ENCODE measurements around the gene CYP4F12. TPM values are rescaled to one million over a fixed set of nuclear protein-coding genes. Genes with fewer than 3 reads are reported as not detected.

Gene CYP4F12
- total and polyA plus RNA-seq, 4 donors: 14.6 to 64.0 (median 25.0) TPM

DNA sequence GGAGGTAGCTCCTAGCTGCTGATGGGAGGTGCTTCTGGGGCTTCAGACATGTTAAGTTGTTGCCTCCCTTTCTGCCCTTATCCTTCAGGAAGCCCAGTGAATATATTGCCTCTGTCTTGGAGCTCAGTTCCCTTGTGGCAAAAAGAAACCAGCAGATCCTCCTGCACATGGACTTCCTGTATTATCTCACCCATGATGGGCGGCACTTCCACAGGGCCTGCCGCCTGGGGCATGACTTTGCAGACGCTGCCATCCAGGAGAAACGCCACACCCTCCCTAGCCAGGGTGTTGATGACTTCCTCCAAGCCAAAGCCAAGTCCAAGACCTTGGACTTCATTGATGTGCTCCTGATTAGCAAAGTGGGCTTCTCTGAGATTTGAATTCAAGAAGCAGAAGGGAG, 6.0 kb upstream of the CYP4F12 start:
- Histone ChIP-seq H3K27ac (ENCODE audit: low read depth in 1 of 2, low read length in 2 of 2) (no peak overlapping the region), H3K27me3 (ENCODE audit: control insufficient read depth in 4 of 4, insufficient read depth in 4 of 4, low read length in 3 of 4) (no peaks in the 10 kb centered on the region)
- WGBS: 69% methylated on average over 4 of the region's 4 CpGs

More for the DNA sequence above, 6.0 kb upstream of the CYP4F12 start:
- H3K9me3 ChIP-seq (ENCODE audit: control insufficient read depth in 4 of 4, low read length in 3 of 4): no peaks in the 10 kb centered on the region
- no peak for DNase-seq (ENCODE audit: low spot score)
- H3K9ac ChIP-seq (ENCODE audit: low read depth in 1 of 2, low read length in 2 of 2): no peak overlapping the region
- peaks cover 0 to 3% (median under 1%) of the 10 kb centered on the region in 4 donors for H3K4me1 ChIP-seq (ENCODE audit: control insufficient read depth in 4 of 4, insufficient read depth in 4 of 4, low read length in 3 of 4)
- TF ChIP-seq, protein P1, sequence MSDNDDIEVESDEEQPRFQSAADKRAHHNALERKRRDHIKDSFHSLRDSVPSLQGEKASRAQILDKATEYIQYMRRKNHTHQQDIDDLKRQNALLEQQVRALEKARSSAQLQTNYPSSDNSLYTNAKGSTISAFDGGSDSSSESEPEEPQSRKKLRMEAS (IDR thresholded peaks at IDR 0.05): no peak
- TF ChIP-seq GABPA (IDR thresholded peaks at IDR 0.05 in 1 of 2, conservative IDR thresholded peaks at IDR 0.05 in 1 of 2) (no peak), EGR1 (IDR thresholded peaks at IDR 0.05; ENCODE audit: low read depth in 2 of 2) (no peak), FOXA2 (IDR thresholded peaks at IDR 0.05) (no peak), HNF4A (conservative IDR thresholded peaks at IDR 0.05) (no peak), RXRA (IDR thresholded peaks at IDR 0.05) (no peak), JUND (IDR thresholded peaks at IDR 0.05) (no peak), YY1 (IDR thresholded peaks at IDR 0.05) (no peak), HNF4G (IDR thresholded peaks at IDR 0.05) (no peak), TAF1 (conservative IDR thresholded peaks at IDR 0.05) (no peak), FOXA1 (IDR thresholded peaks at IDR 0.05) (no peak), SP1 (IDR thresholded peaks at IDR 0.05) (no peak), RAD21 (IDR thresholded peaks at IDR 0.05) (no peak), NR2F2 (IDR thresholded peaks at IDR 0.05) (no peak)
- TF ChIP-seq, protein P2, sequence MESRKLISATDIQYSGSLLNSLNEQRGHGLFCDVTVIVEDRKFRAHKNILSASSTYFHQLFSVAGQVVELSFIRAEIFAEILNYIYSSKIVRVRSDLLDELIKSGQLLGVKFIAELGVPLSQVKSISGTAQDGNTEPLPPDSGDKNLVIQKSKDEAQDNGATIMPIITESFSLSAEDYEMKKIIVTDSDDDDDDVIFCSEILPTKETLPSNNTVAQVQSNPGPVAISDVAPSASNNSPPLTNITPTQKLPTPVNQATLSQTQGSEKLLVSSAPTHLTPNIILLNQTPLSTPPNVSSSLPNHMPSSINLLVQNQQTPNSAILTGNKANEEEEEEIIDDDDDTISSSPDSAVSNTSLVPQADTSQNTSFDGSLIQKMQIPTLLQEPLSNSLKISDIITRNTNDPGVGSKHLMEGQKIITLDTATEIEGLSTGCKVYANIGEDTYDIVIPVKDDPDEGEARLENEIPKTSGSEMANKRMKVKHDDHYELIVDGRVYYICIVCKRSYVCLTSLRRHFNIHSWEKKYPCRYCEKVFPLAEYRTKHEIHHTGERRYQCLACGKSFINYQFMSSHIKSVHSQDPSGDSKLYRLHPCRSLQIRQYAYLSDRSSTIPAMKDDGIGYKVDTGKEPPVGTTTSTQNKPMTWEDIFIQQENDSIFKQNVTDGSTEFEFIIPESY (IDR thresholded peaks at IDR 0.05): no peak
- TF ChIP-seq, protein P3, sequence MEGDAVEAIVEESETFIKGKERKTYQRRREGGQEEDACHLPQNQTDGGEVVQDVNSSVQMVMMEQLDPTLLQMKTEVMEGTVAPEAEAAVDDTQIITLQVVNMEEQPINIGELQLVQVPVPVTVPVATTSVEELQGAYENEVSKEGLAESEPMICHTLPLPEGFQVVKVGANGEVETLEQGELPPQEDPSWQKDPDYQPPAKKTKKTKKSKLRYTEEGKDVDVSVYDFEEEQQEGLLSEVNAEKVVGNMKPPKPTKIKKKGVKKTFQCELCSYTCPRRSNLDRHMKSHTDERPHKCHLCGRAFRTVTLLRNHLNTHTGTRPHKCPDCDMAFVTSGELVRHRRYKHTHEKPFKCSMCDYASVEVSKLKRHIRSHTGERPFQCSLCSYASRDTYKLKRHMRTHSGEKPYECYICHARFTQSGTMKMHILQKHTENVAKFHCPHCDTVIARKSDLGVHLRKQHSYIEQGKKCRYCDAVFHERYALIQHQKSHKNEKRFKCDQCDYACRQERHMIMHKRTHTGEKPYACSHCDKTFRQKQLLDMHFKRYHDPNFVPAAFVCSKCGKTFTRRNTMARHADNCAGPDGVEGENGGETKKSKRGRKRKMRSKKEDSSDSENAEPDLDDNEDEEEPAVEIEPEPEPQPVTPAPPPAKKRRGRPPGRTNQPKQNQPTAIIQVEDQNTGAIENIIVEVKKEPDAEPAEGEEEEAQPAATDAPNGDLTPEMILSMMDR (IDR thresholded peaks at IDR 0.05; ENCODE audit: low read depth, low read length, missing input control): no peak
- TF ChIP-seq, protein P4, sequence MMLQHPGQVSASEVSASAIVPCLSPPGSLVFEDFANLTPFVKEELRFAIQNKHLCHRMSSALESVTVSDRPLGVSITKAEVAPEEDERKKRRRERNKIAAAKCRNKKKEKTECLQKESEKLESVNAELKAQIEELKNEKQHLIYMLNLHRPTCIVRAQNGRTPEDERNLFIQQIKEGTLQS (IDR thresholded peaks at IDR 0.05): no peak
- TF ChIP-seq, protein P5, sequence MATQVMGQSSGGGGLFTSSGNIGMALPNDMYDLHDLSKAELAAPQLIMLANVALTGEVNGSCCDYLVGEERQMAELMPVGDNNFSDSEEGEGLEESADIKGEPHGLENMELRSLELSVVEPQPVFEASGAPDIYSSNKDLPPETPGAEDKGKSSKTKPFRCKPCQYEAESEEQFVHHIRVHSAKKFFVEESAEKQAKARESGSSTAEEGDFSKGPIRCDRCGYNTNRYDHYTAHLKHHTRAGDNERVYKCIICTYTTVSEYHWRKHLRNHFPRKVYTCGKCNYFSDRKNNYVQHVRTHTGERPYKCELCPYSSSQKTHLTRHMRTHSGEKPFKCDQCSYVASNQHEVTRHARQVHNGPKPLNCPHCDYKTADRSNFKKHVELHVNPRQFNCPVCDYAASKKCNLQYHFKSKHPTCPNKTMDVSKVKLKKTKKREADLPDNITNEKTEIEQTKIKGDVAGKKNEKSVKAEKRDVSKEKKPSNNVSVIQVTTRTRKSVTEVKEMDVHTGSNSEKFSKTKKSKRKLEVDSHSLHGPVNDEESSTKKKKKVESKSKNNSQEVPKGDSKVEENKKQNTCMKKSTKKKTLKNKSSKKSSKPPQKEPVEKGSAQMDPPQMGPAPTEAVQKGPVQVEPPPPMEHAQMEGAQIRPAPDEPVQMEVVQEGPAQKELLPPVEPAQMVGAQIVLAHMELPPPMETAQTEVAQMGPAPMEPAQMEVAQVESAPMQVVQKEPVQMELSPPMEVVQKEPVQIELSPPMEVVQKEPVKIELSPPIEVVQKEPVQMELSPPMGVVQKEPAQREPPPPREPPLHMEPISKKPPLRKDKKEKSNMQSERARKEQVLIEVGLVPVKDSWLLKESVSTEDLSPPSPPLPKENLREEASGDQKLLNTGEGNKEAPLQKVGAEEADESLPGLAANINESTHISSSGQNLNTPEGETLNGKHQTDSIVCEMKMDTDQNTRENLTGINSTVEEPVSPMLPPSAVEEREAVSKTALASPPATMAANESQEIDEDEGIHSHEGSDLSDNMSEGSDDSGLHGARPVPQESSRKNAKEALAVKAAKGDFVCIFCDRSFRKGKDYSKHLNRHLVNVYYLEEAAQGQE (IDR thresholded peaks at IDR 0.05): no peak
- no peak overlapping the region for H3K4me3 ChIP-seq (ENCODE audit: low read depth in 1 of 3, low read length in 3 of 3)
- peaks cover 0 to 15% (median 7%) of the 10 kb centered on the region in 4 donors for H3K36me3 ChIP-seq (ENCODE audit: control insufficient read depth in 4 of 4, insufficient read depth in 3 of 4, low read depth in 1 of 4, low read length in 3 of 4)
